BLaER1 treated with 17β-estradiol and CSF1 and Interleukin-3, amounts not matched to agents 10 nM and 100 nM (cell line): ENCODE results near the gene ZNF230.

ENCODE experiments used
- H3K27ac ChIP-seq, 11 experiments: shearing (Covaris generic); formaldehyde crosslinking; 2 replicates each; pipeline ENCODE4 v1.8.1; 2022
- H3K27me3 ChIP-seq, 11 experiments: shearing (Covaris generic); formaldehyde crosslinking; 2 replicates each; pipeline ENCODE4 v1.8.1; 2022
- H3K36me3 ChIP-seq, 11 experiments: shearing (Covaris generic); formaldehyde crosslinking; 2 replicates each; pipeline ENCODE4 v1.8.1; 2022
- H3K4me1 ChIP-seq, 10 experiments: shearing (Covaris generic); formaldehyde crosslinking; 2 replicates each; pipeline ENCODE4 v1.8.1; 2022
- H3K4me2 ChIP-seq, 11 experiments: shearing (Covaris generic); formaldehyde crosslinking; 2 replicates each; pipeline ENCODE4 v1.8.1; 2022
- H3K4me3 ChIP-seq, 10 experiments: shearing (Covaris generic); formaldehyde crosslinking; 2 replicates each; pipeline ENCODE4 v1.8.1; 2022
- H3K9ac ChIP-seq, 11 experiments: shearing (Covaris generic); formaldehyde crosslinking; 2 replicates each; pipeline ENCODE4 v1.8.1; 2022
- H3K9me3 ChIP-seq, 11 experiments: shearing (Covaris generic); formaldehyde crosslinking; replicated peaks in 1 of 11; 2 replicates each; pipeline ENCODE4 v1.8.1; 2022
- H4K20me1 ChIP-seq, 11 experiments: shearing (Covaris generic); formaldehyde crosslinking; 2 replicates each; pipeline ENCODE4 v1.8.1; 2022
- Cebpa-rat ChIP-seq, 11 experiments: shearing (Covaris generic); IDR thresholded peaks; 2 replicates each; pipeline ENCODE4 v1.8.1; 2022

The ZNF230 gene

GRCh38 chr19:44051650-44052402 lies 49.1 kb downstream of the ZNF230 start, which contains the start of gene ZNF223:
ZNF223 (plus strand) TSS chr19:44052036; CDS start chr19:44055177, 3,141 bp downstream.
- Histone ChIP-seq H3K4me2 (peak within 1 kb of the TSS; percentile 63 to 95 (median 78)), H3K27ac (peak within 1 kb of the TSS in 10 of 11 experiments; percentile 10 to 75 (median 60); a peak in 16 of 22 replicates), H3K9ac (peak within 1 kb of the TSS; percentile 66 to 84 (median 76))

GRCh38 chr19:44055870-44056269 lies 53.1 kb downstream of the ZNF230 start:
- Histone ChIP-seq H3K4me1 (peaks cover 7 to 17% (median 16%) of the 10 kb centered on the region in 10 experiments; a peak in 15 of 20 replicates), H4K20me1 (no peaks in the 10 kb centered on the region), H3K27me3 (no peaks in the 10 kb centered on the region; a peak in 1 of 22 replicates), H3K4me3 (no peak overlapping the region), H3K36me3 (peaks cover 32 to 70% (median 51%) of the 10 kb centered on the region in 11 experiments; a peak in 21 of 22 replicates), H3K27ac (no peak overlapping the region), H3K9ac (no peak overlapping the region), H3K9me3 (peaks cover 15 to 51% (median 26%) of the 10 kb centered on the region in 11 experiments; a peak in 20 of 22 replicates), H3K4me2 (no peak overlapping the region)
- TF ChIP-seq Cebpa-rat (IDR thresholded peaks at IDR 0.05) = no peak

More at GRCh38 chr19:44051650-44052402, 49.1 kb downstream of the ZNF230 start, which contains the start of gene ZNF223:
- H3K4me1 ChIP-seq = peaks cover 0 to 11% (median 7%) of the 10 kb centered on the region in 10 experiments; a peak in 11 of 20 replicates
- TF ChIP-seq Cebpa-rat (IDR thresholded peaks at IDR 0.05) = no peak
- H3K9me3 ChIP-seq = peaks cover 15 to 50% (median 27%) of the 10 kb centered on the region in 11 experiments; a peak in 20 of 22 replicates
- peaks cover 15 to 30% (median 17%) of the 10 kb centered on the region in 11 experiments; a peak in 20 of 22 replicates for H3K36me3 ChIP-seq
- H3K4me3 ChIP-seq = peak within 1 kb of the TSS; percentile 68 to 90 (median 74)
- H4K20me1 ChIP-seq = no peaks in the 10 kb centered on the region
- H3K27me3 ChIP-seq = no peaks in the 10 kb centered on the region; a peak in 1 of 22 replicates

DNA sequence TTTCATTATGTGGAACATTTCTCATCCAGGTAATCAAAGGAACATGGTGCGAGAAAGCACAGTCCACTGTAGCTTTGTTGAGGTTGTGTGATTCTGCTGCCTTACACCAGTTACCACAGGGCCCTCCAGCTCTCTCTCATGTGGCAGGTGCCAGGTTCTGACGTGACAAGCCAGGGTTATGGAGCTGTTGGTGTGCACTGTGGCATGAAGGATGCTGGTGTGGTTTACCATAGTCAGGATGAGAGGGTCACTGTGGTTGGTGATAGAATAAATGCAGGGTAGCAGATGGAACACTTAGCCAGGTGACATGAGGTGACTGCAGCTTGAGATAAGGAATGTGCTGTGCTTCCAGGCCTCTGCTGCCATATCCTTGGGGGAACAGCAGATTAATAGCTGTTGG lies 56.5 kb downstream of the ZNF230 start:
- Histone ChIP-seq H4K20me1 (no peaks in the 10 kb centered on the region), H3K27ac (no peak overlapping the region), H3K36me3 (peaks cover 66 to 100% (median 83%) of the 10 kb centered on the region in 11 experiments), H3K4me2 (peak overlapping the region in 5 of 11 experiments; percentile 10 to 48 (median 42); a peak in 10 of 22 replicates), H3K9me3 (peaks cover 19 to 61% (median 29%) of the 10 kb centered on the region in 11 experiments), H3K4me1 (peaks cover 0 to 16% (median 9%) of the 10 kb centered on the region in 10 experiments; a peak in 9 of 20 replicates), H3K4me3 (no peak overlapping the region), H3K27me3 (no peaks in the 10 kb centered on the region), H3K9ac (no peak overlapping the region)
- no peak for TF ChIP-seq Cebpa-rat (IDR thresholded peaks at IDR 0.05)

GRCh38 chr19:44061038-44061437 lies 58.3 kb downstream of the ZNF230 start:
- Histone ChIP-seq H3K4me1 (peaks cover 0 to 16% (median 9%) of the 10 kb centered on the region in 10 experiments; a peak in 9 of 20 replicates), H3K9me3 (peaks cover 21 to 61% (median 35%) of the 10 kb centered on the region in 11 experiments), H3K4me2 (no peak overlapping the region), H3K36me3 (peaks cover 67 to 100% (median 84%) of the 10 kb centered on the region in 11 experiments), H3K27me3 (no peaks in the 10 kb centered on the region), H3K9ac (no peak overlapping the region), H3K4me3 (no peak overlapping the region), H3K27ac (no peak overlapping the region), H4K20me1 (no peaks in the 10 kb centered on the region)
- no peak for TF ChIP-seq Cebpa-rat (IDR thresholded peaks at IDR 0.05)
